HG03175 (cell line): ENCODE data around the gene EEIG2.
"Not testable (repeated sequence)": the region's sequence is repeated elsewhere in the genome, so short reads cannot be mapped to it uniquely, and the experiment has no call there.

Source experiments
- ATAC-seq: cut with Tn5 transposase; IDR thresholded peaks from one replicate; pipeline ENCODE4 v1.9.1; 2021; ENCODE audit warnings: mild to moderate bottlenecking, moderate library complexity; ENCODE audit not compliant: unreplicated experiment

EEIG2 gene

DNA sequence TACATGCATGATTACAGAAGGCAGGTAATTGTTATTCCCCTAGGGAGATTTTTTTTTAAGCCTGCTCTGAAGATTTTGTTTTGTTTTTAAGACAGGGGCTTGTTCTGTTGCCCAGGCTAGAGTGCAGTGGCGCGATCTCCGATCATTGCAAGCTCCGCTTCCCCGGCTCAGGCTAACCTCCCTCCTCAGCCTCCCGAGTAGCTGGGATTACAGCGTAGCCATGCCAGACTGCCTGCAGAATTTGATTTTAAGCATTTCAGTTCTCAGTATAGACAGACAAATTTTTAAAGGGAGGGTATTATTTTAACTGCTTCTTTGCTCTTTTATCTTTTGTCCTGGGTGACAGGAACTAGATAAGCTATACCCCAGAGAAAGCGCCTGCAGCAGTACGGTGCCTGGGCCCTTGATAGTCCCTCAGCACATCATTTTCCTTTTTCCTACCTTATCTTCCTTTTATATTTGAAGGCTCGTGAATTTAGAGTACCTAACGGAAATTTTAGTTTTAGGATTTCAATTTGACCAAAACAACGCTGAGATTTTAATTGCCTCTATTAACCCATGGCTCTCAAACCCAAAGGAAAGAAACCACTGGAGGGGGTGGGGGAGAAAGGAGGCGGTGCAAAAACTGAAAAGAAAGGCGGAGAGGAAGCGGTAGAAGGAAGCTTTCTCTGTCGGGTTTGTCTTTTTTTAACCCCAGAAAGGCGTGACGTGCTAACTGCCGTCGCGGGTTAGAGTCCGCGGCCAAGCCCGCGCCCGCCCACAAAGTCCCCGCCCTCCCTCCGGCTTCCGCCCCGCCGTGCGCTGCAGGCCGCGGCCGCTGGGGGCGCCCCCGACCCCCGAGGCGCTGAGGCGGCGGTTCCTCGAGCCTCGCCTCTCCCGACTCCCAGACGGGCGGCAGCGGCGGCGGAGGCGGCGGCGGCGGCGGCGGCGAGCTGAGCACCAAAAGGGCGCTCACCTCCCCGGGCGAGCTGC lies at the start of gene EEIG2:
EEIG2 (plus strand) TSS at position 886 of the 972 bp plus-strand sequence. CDS start 329 bp downstream, outside the sequence.
- ATAC-seq = peak; percentile 78

DNA sequence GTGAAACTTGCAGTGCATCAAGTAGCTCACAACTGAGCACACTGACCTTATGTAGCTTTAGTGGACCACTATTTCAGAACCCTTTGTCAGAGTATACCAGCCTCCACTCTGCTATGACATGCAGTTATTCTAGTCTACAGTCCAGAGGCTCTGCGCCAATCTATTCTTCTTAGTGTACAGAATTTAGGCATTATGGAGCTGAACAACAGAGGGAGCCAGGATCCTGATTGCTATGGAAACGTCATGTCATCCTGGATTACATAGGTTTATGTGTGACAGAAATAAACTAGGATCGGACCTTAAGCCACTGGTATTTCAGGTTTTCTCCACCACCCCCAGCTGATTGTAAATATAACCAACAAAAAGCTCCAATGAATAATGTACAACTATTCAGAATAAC lies 48.1 kb upstream of the EEIG2 start:
- ATAC-seq = no peak

DNA sequence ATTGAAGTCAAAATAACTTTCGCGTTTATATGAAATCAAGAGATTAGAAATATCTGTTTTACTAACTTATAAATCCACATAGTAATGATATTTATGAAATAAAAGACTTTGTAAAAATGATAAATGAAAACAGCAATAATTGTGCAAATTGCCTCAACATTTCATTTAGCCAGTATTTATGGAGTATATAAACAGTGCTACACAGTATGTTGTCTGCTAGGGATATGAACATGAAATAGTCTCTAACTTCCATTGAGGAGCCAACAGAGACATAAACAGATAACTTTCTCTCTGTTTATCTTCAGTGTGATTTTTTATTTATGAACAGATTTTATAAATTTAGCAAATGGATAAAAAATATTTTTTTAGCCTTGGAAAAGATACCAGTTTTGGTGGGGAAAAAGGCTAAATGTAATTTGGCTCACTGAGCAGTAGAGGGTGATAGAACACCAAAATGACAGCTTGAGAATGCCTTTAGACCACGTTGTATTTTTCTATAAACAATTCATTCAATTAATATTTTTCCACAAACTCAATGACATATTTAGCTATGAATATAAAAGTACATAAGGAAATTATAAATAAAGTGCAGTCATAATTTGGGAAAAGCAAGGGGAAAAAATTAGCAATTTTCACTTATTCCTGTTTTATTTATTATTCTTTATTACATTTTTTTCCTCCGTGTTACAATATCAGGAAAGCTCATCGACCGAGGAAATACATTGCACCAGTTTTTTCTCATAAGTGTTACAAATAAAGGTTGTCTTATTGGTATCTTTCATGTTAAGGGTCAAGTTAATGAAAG lies 47.5 kb upstream of the EEIG2 start:
- ATAC-seq = peak; percentile 63

DNA sequence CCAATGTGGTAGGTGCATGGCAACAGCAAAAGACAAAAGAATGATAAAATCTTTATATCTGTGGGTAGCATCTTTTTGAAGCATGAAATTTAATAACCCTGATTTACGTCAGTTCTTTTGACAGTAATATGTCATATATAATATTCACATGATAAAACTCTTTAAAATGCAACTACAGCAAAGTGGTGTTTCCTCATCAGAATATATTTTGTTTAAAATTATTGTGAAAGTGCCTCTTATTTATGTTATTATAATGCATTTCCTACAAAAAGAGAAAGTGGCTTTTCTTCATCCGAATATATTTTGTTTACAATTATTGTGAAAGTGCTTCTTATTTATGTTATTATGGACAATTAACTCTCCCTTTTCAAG lies 46.9 kb upstream of the EEIG2 start:
- no peak for ATAC-seq

DNA sequence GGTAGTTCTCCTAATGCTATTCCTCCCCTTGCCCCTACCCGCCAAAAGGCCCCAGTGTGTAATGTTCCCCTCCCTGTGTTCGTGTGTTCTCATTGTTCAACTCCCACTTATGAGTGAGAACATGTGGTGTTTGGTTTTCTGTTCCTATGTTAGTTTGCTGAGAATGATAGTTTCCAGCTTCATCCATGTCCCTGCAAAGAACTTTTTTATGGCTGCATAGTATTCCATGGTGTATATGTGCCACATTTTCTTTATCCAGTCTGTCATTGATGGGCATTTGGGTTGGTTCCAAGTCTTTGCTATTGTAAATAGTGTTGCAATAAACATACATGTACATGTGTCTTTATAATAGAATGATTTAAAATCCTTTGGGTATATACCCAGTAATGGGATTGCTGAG lies 46.0 kb upstream of the EEIG2 start:
- not testable (repeated sequence) for ATAC-seq

DNA sequence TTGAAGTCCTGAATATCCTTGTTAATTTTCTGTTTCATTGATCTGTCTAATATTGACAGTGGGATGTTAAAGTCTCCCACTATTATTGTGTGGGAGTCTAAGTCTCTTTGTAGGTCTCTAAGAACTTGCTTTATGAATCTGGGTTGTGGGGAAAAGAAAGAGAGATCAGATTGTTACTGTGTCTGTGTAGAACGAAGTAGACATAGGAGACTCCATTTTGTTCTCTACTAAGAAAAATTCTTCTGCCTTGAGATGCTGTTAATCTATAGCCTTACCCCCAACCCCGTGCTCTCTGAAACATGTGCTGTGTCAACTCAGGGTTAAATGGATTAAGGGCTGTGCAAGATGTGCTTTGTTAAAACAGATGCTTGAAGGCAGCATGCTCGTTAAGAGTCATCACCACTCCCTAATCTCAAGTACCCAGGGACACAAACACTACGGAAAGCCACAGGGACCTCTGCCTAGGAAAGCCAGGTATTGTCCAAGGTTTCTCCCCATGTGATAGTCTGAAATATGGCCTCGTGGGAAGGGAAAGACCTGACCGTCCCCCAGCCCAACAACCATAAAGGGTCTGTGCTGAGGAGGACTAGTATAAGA lies 42.5 kb upstream of the EEIG2 start:
- not testable (repeated sequence) for ATAC-seq

DNA sequence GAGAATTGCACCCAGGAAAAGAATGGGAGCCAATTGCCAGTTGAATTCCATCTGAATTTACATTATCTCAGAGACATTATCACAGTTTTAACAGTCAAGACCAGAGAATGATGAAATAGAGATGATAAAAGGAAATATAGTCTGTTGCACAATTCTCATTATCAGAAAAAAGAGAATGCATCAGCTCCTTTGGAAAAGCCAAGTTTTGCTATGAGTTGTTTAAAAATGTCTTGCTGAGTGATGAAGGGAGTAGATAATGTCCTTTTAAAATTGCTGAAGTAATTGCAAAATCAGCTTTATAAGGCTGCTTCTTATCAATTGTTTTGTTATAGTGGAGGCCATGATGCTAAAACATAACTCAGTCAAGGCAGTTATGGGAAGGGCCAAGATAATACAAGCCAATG lies 37.9 kb upstream of the EEIG2 start:
- no peak for ATAC-seq

DNA sequence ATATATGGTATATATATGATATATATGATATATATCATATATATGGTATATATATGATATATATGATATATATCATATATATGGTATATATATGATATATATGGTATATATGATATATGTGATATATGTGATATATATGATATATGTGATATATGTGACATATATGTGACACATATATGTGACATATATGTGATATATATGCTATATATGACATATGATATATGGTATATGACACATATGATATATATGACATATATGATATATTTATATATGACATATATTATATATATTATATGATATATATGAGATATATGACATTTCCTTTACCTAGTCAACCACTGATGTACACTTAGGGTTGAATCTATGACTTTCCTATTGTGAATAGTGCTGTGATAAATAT lies 36.1 kb upstream of the EEIG2 start:
- no peak for ATAC-seq

DNA sequence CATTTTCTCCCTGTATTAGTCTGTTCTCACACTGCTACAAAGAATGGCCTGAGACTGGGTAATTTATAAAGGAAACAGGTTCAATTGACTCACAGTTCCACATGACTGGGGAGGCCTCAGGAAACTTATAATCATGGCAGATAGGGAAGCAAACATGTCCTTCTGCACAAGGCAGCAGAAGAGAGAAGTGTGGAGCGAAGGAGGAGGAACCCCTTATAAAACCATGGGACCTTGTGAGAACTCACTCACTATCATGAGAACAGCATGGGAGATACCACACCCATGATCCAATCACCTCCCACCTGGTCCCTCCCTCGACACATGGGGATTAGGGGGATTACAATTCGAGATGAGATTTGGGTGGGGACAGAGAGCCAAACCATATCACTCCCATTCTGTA lies 35.2 kb upstream of the EEIG2 start:
- no peak for ATAC-seq

DNA sequence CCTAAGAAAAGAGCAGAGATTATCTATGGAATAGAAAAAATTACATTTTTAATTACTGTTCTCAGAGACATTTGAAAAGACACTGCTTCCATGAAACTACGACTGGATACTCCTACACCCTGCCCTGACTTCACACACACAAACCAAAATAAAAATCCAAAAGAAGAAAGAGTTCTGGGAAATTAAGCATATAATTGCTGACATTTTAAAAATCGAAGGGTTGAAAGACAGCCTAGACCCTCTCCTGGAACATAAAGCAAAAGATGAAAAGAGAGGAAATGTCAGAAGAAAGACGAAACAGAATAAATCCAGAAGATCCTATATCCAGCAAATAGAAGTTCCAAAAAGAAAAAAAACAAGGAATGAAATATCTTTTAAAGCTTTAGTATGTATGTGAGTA lies 32.8 kb upstream of the EEIG2 start:
- ATAC-seq = no peak

DNA sequence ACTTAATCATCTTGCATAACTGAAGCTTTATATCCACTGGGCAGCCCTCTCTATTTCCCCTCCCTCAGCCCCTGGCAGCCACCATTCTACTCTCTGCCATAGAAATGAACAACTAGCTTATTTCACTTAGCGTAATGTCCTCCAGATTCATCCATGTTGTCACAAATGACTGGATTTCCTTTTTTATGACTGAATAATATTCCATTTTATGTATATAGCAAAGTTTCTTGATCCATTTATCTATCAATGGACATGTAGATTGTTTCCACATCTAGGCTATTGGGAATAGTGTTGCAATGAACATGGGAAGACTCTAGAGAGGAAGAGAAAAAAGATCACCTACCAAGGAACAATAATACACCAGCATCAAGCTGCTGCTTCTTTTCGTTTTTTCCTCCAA lies 32.1 kb upstream of the EEIG2 start:
- no peak for ATAC-seq

DNA sequence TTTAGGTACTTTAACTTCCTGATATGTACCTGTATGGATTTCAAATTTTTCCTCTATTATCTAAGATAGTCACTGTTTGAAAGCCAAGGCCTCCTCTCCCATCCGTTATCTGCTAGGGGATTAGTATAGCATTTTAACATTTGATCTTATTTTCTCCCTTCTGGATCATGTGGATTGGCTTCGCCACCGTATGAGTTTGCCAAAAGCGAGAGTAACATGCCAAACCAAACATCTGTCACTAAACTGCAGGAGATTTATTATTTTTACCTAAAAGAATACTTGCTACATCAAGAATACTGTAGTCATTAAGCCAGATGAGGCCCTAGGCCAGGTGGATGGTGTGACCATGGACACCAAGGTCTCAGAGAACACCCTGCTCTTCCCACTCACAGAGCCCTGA lies 28.5 kb upstream of the EEIG2 start:
- no peak for ATAC-seq

DNA sequence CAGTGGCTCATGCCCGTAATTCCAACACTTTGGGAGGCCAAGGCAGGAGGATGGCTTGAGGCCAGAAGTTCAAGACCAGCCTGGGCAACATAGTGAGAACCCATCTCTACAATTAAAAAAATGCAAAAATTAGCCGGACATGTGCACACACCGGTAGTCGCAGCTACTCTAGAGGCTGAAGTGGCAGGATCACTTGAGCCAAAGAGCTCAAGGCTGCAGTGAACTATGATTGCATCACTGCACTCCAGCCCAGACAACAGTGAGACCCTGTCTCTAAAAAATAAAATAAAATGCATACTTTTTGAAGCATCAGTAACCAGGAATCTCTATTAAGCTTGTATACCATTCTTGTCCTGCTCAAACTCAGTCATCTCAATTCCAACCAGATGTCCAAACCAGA lies 27.2 kb upstream of the EEIG2 start:
- ATAC-seq = no peak

DNA sequence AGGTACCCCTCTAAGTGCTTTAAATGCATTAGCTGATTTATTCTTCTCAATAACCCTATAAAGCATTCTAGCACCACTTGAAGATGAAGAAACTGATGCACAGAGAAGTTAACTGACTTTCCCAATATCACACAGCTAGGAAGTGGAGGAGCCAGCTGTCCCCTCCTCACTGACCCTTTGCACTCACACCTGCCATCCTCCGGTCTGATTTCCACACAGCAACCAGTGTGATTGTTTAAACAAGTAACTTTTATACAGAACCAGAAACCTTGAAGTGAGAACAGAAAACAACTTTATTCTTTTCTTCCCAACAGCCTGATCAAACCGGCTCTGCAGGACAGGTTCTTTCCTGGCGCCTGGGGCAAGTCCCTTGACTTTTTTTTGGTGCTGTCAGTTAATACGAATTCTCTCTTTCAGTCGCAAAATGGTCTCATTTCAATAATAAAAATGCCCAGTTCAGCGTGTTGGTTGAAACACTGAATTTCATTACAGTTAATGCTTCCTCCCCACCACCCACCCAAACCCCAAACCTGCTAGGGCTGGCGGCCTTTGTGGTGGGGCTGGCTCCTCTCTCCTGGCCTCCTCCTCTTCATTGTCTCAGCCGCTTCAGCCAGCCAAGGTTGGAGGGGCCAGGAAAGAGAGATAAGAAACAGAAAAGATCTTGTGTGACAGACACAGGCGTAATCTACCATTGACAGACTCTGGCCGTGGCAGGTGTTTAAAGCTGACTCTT lies 26.4 kb upstream of the EEIG2 start:
- ATAC-seq = peak; percentile 49

DNA sequence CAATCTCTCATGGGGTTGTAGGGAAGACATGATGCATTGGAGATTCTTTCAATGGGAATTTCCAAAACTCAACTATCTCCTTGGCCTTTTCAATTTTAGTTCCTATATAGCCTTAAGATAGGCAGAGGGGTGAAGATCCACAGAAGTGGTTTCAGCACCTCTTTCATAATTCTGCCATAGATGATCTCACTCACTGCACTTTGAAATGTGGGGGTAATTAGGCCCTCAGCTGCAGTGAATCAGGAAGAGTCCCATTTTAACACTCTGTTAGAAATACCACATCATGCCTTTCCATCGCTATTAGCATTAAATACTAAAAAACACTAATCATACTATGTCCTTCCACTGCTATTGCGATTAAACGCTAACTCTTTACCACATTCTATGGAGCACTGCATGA lies 25.1 kb upstream of the EEIG2 start:
- no peak for ATAC-seq

DNA sequence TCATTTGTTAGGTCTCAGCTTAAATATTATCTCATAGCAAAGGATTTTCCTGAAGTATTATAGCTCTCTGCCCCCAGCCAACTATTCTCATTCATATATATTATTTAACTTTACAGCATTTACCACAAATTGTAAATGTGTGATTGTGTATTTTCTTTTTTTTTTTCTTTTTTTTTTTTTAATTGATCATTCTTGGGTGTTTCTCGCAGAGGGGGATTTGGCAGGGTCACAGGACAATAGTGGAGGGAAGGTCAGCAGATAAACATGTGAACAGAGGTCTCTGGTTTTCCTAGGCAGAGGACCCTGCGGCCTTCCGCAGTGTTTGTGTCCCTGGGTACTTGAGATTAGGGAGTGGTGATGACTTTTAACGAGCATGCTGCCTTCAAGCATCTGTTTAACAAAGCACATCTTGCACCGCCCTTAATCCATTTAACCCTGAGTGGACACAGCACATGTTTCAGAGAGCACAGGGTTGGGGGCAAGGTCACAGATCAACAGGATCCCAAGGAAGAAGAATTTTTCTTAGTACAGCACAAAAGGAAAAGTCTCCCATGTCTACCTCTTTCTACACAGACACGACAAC lies 24.5 kb upstream of the EEIG2 start:
- not testable (repeated sequence) for ATAC-seq

DNA sequence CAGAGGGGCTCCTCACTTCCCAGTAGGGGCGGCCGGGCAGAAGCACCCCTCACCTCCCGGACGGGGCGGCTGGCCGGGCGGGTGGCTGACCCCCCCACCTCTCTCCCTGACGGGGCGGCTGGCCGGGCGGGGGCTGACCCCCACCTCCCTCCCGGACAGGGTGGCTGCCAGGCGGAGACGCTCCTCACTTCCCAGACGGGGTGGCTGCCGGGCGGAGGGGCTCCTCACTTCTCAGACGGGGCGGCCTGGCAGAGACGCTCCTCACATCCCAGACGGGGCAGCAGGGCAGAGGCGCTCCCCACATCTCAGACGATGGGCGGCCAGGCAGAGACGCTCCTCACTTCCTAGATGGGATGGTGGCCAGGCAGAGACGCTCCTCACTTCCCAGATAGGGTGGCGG lies 23.9 kb upstream of the EEIG2 start:
- ATAC-seq = not testable (repeated sequence)

DNA sequence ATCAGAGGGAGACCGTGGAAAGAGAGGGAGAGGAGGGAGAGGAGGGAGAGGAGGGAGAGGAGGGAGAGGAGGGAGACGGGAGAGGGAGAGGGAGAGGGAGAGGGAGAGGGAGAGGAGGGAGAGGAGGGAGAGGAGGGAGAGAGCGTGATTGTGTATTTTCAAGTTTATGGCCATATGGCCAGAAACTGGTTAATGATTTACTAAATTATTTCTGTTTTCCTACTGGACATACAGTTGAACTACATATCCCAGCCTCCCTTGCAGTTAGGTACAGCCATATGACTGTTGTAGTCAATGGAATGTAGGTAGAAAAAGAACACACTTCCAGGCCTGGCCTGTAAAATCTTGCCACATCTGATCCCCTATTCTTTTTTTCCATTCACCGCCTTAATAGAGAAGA lies 23.1 kb upstream of the EEIG2 start:
- ATAC-seq = peak; percentile 57

DNA sequence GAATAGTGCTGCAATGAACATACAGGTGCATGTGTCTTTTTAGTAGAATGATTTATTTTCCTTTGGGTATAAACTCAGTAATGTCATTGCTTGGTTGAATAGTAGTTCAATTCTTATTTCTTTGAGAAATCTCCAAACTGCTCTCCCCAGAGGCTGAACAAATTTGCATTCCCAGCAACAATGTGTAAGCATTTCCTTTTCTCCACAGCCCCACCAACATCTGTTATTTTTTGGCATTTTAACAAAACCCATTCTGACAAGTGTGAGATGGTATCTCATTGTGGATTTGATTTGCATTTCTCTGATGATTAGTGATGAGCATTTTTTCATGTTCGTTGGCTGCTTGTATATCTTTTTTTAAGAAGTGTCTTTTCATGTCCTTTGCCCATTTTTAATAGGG lies 21.9 kb upstream of the EEIG2 start:
- ATAC-seq = no peak

DNA sequence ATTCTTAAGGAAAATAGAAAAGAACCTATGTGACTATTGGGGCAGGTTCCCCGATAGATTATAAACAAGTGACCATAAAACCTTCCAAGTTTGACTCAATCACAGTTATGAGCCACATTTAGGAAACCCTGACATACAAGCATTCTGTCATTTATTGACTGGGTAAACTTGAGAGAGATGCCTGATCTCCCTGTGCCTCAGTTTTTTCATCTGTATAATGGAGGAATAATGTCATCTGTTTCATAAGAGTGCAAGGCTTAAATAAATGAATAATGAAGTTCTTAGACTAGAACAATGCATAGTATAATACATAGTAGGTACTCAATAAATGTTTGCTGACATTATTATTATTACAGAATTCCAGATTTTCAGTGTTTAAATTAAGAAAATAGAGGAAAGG lies 18.9 kb upstream of the EEIG2 start:
- no peak for ATAC-seq

DNA sequence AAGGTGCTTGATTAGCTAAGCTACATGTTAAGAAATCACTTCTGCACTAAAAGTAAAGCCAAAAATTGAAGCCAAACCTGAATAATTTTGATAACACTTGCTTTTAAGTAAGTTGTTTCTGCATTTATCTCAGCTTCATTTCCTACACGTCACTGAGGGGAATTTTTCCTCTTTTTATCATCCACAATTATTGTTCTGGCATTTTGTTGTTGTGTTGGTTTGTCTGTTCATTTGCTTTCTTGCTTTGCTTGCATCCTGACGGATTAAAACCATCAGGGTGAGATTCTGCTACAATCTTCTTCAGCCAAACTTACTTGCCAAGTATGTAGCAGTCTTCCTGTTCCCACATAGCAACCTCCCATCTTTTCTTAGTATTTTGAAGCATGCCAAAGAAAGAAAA lies 18.0 kb upstream of the EEIG2 start:
- no peak for ATAC-seq
